K562 (cell line): ENCODE measurements around the gene UTP11. TPM values are rescaled to one million over a fixed set of nuclear protein-coding genes. Genes with fewer than 3 reads are reported as not detected.

Experiments used
- ATAC-seq: fragments of 200-7000 bp; cut with Tn5 transposase; 3 replicates; pipeline ENCODE4 v1.9.1; 2020; ENCODE audit warnings: moderate library complexity
- BruUV-seq: library from RNA; stranded (reverse); fragments of 400-500 nt; replicated peaks from 2 replicates; lab custom pipeline; 2021; lab: Mats Ljungman, UMichigan
- CTCF ChIA-PET: fragments of 300-600 bp; formaldehyde crosslinking; extraction: SDS; loops from one replicate; lab custom pipeline; 2021; ENCODE audit warnings: low intra/inter-chr PET ratio; lab: Yijun Ruan, JAX
- POLR2A ChIA-PET: fragments of 300-600, 350-650 bp; sonication (Branson Sonifier 250); formaldehyde crosslinking; extraction: SDS; loops from one replicate; lab custom pipeline; 2021; ENCODE audit warnings: antibody characterized with exemption, inconsistent platforms; lab: Yijun Ruan, JAX
- DNase-seq, 4 experiments: peaks; one replicate each; pipeline versions ENCODE4 v3.0.0 to v3.0.0-alpha.2; 2011 to 2018; ENCODE audit warnings: low spot score in 3 of 4, mixed read lengths in 3 of 4; ENCODE audit errors: extremely low read depth in 1 of 4
- FAIRE-seq: peaks from 2 replicates; lab custom pipeline; 2011; peaks lifted over from hg19 to GRCh38; lab: Jason Lieb, UNC
- H2AFZ ChIP-seq: 2 replicates; pipeline ENCODE4 v1.6.0; 2011; ENCODE audit warnings: low read depth, low read length, control low read depth, inconsistent platforms
- H3K27ac ChIP-seq: fragments of 200-600 bp; 3 replicates; pipeline ENCODE4 v1.8.0; 2011; ENCODE audit warnings: low read depth, mild to moderate bottlenecking, control low read depth, inconsistent platforms, low read length, moderate library complexity, mixed read lengths; ENCODE audit errors: extremely low read depth
- H3K27me3 ChIP-seq, 2 experiments: fragments of 300-600 bp in 1 of 2; 2 replicates in 1 of 2; 3 replicates in 1 of 2; pipeline versions ENCODE4 v1.6.0 to v1.8.0; 2011; ENCODE audit warnings: inconsistent platforms in 2 of 2, low read length in 2 of 2, mild to moderate bottlenecking in 1 of 2, mixed read lengths in 1 of 2, moderate library complexity in 1 of 2; ENCODE audit not compliant: control insufficient read depth in 2 of 2, insufficient read depth in 2 of 2
- H3K36me3 ChIP-seq: fragments of 300-600 bp; 3 replicates; pipeline ENCODE4 v1.8.0; 2011; ENCODE audit warnings: mild to moderate bottlenecking, low read length, inconsistent platforms; ENCODE audit not compliant: control insufficient read depth, insufficient read depth
- H3K4me1 ChIP-seq, 2 experiments: fragments of 200-600 bp in 1 of 2; replicated peaks in 1 of 2; 2 replicates in 1 of 2; 3 replicates in 1 of 2; pipeline versions ENCODE4 v1.5.1 to v1.8.0; 2011; ENCODE audit warnings: inconsistent platforms in 2 of 2, low read length in 2 of 2, mild to moderate bottlenecking in 1 of 2, mixed read lengths in 1 of 2, moderate library complexity in 1 of 2; ENCODE audit not compliant: control insufficient read depth in 2 of 2, insufficient read depth in 2 of 2
- H3K4me2 ChIP-seq: 2 replicates; pipeline ENCODE4 v1.6.1; 2011; ENCODE audit warnings: low read length, control low read depth, inconsistent platforms, mixed read lengths; ENCODE audit not compliant: insufficient read depth
- H3K4me3 ChIP-seq: fragments of 200-600 bp; sonication (generic), shearing (Covaris generic); 2 replicates; pipeline ENCODE4 v1.5.1; 2016; ENCODE audit warnings: control low read depth, inconsistent platforms
- H3K79me2 ChIP-seq: fragments of 200-600 bp; 3 replicates; pipeline ENCODE4 v1.8.0; 2011; ENCODE audit warnings: low read length, inconsistent platforms; ENCODE audit not compliant: control insufficient read depth, insufficient read depth
- H3K9ac ChIP-seq, 2 experiments: 2 replicates each; pipeline versions ENCODE4 v1.6.0 to v1.6.1; 2011; ENCODE audit warnings: low read depth in 2 of 2, low read length in 2 of 2, control low read depth in 1 of 2, inconsistent platforms in 1 of 2, mild to moderate bottlenecking in 1 of 2, mixed read lengths in 1 of 2; ENCODE audit not compliant: insufficient read depth in 1 of 2
- H3K9me1 ChIP-seq: one replicate; pipeline ENCODE4 v1.6.0; 2011; ENCODE audit warnings: inconsistent platforms, mild to moderate bottlenecking, low read length, moderate library complexity; ENCODE audit not compliant: control insufficient read depth, insufficient read depth
- H3K9me3 ChIP-seq: replicated peaks from 2 replicates; pipeline ENCODE4 v1.5.1; 2011; ENCODE audit warnings: low read depth, low read length, inconsistent platforms; ENCODE audit not compliant: control insufficient read depth, insufficient read depth
- H4K20me1 ChIP-seq: replicated peaks from 2 replicates; pipeline ENCODE4 v1.6.1; 2011; ENCODE audit warnings: low read length, inconsistent platforms, mixed read lengths; ENCODE audit not compliant: control insufficient read depth, insufficient read depth
- ARID4B ChIP-seq: sonication (generic); formaldehyde crosslinking; IDR thresholded peaks from 2 replicates; pipeline ENCODE4 v1.8.0; 2022; ENCODE audit warnings: mild to moderate bottlenecking, missing genetic modification reagents
- CBFA2T2 ChIP-seq: fragments of 450-650 bp; conservative IDR thresholded peaks from 2 replicates; pipeline ENCODE4 v1.6.1; 2017; ENCODE audit warnings: mild to moderate bottlenecking
- RNF219 ChIP-seq: fragments of 250-450 bp; sonication (Bioruptor Pico); IDR thresholded peaks from 2 replicates; pipeline ENCODE4 v1.5.0; 2022; ENCODE audit warnings: mild to moderate bottlenecking
- SMARCE1 ChIP-seq: fragments of 450-650 bp; IDR thresholded peaks from 2 replicates; pipeline ENCODE4 v1.7.1; 2016; ENCODE audit warnings: mild to moderate bottlenecking
- TCF7 ChIP-seq: sonication (generic); IDR thresholded peaks from 2 replicates; pipeline ENCODE4 v1.6.1; 2016; ENCODE audit warnings: antibody characterized with exemption, borderline replicate concordance
- TRIM24 ChIP-seq, 2 experiments: fragments of 450-650 bp; IDR thresholded peaks; 2 replicates each; pipeline ENCODE4 v1.6.1; 2016
- UBTF ChIP-seq, 2 experiments: IDR thresholded peaks; 2 replicates each; pipeline ENCODE4 v1.6.1; 2012; ENCODE audit warnings: improper control_type of control experiment in 2 of 2, low read depth in 2 of 2, low read length in 2 of 2, borderline replicate concordance in 1 of 2
- WHSC1 ChIP-seq: IDR thresholded peaks from one replicate; pipeline ENCODE4 v1.6.1; 2012; ENCODE audit warnings: low read length, control low read depth, inconsistent platforms
- ZBTB7A ChIP-seq: IDR thresholded peaks from 2 replicates; pipeline ENCODE4 v1.6.1; 2011; ENCODE audit warnings: low read depth, mild to moderate bottlenecking, low read length, moderate library complexity, borderline replicate concordance; ENCODE audit not compliant: control insufficient read depth
- ZNF23 ChIP-seq: fragments of 250-450 bp; sonication (Bioruptor Pico); IDR thresholded peaks from 2 replicates; pipeline ENCODE4 v1.4.0; 2020; ENCODE audit warnings: mild to moderate bottlenecking
- WGBS: fragments of 100-300 bp; shearing (Covaris generic); methylation state at CpG from one replicate; pipeline ENCODE4 v1.1.6; 2016; ENCODE audit warnings: low coverage, mixed read lengths; ENCODE audit not compliant: insufficient coverage; ENCODE audit errors: missing lambda C conversion rate; 5-methylcytosine and 5-hydroxymethylcytosine counted together
- in situ Hi-C: fragments of 300-500 bp; cut with MboI; formaldehyde crosslinking; loops from 4 replicates; pipeline ENCODE4 v1.15.0; 2018; ENCODE audit warnings: inconsistent platforms, mixed read lengths
- intact Hi-C: fragments of 100-400 bp; cut with micrococcal nuclease; formaldehyde crosslinking; loops from 2 replicates; pipeline ENCODE4 v1.14.2; 2022
- polyA plus RNA-seq, 8 experiments: library from polyadenylated mRNA; depleted of rRNA in 4 of 8; stranded (reverse) in 5 of 8; unstranded in 3 of 8; fragments of >200 nt; fragmentation: Nextera tagmentation in 2 of 8; fragmentation: Illumina TruSeq in 1 of 8; extraction: Ambion mirVana in 2 of 8; extraction: Trizol in 1 of 8; gene quantifications; 2 replicates each; pipeline versions ENCODE4 v1.2.1 to v1.2.3, GENCODE V29; 2011 to 2014; ENCODE audit warnings: inconsistent platforms in 1 of 8, missing spikeins in 1 of 8
- total RNA-seq, 7 experiments: library from RNA; depleted of rRNA in 6 of 7; stranded (reverse); fragments of >200 nt in 6 of 7; fragmentation: Illumina TruSeq in 2 of 7; extraction: Trizol in 2 of 7; gene quantifications; 2 replicates each; pipeline versions ENCODE4 v1.2.1 to v1.2.3, GENCODE V29; 2011 to 2021; ENCODE audit warnings: low replicate concordance in 1 of 7

UTP11 gene
- total and polyA plus RNA-seq, 9 of the 15 experiments (the other 6 are each of a cell fraction or from before 2014, with no cell fraction given): 91.1 to 378 (median 221) TPM

- no peak for TF ChIP-seq RNF219
- no peak for TF ChIP-seq WHSC1
- peak; percentile 27; the same call in 1 of the 2 replicates for TF ChIP-seq ZBTB7A
- TF ChIP-seq TRIM24 (IDR thresholded peaks at IDR 0.05): no peak
Observed at GRCh38 chr1:38000233-38000528, 12.4 kb upstream of the UTP11 start (continued).

GRCh38 chr1:38000529-38001455, 11.7 kb upstream of the UTP11 start:
- WGBS: 24% methylated on average over 13 of the region's 13 CpGs
- H2AFZ ChIP-seq: no peak overlapping the region
- POLR2A ChIA-PET: interaction anchor here (0.5 to 5.9 kb wide), 10 partner anchors 9 to 821 kb away, joined by 3 to 66 read pairs (median 4); partner anchors contain the start of genes SF3A3, SNIP1 and UTP11
- TF ChIP-seq CBFA2T2 (no peak), SMARCE1 (0 out of 2 replicates have a peak, but pooled peaks have one; percentile 40), ARID4B (CRISPR knock-in tag) (no peak; the same call in 1 of the 2 replicates), ZBTB7A (peak; percentile 55), ZNF23 (no peak), TCF7 (peak; percentile 62; the same call in 1 of the 2 replicates), UBTF (IDR thresholded peaks at IDR 0.05; ENCODE audit: borderline replicate concordance in 1 of 2, low read depth in 2 of 2, low read length in 2 of 2) (0 out of 4 replicates have a peak, but pooled peaks of 1 of the 2 experiments have one; percentile 33)

More at GRCh38 chr1:38000529-38001455, 11.7 kb upstream of the UTP11 start:
- H3K4me3 ChIP-seq: peak overlapping the region; percentile 65
- CTCF ChIA-PET: no interaction called here
- H3K27me3 ChIP-seq: no peaks in the 10 kb centered on the region
- peaks cover 2% of the 10 kb centered on the region for H3K9me1 ChIP-seq
- ATAC-seq (peak; percentile 3), FAIRE-seq (peak; percentile 65), DNase-seq (peak in 2 of 4 experiments; percentile 50 to 61)
- 0 out of 2 replicates have a peak, but pooled peaks cover 12% of the 10 kb centered on the region for H4K20me1 ChIP-seq
- in situ Hi-C loops: no loop called here
- no peaks in the 10 kb centered on the region for H3K9me3 ChIP-seq
- H3K4me2 ChIP-seq: peak overlapping the region; percentile 80
- peaks cover 84% of the 10 kb centered on the region for H3K79me2 ChIP-seq
- no TSS peak for BruUV-seq
- peak overlapping the region; percentile 96 for H3K27ac ChIP-seq
- intact Hi-C loops: no loop called here
- peaks cover 53 to 74% of the 10 kb centered on the region in 2 experiments for H3K4me1 ChIP-seq
- H3K9ac ChIP-seq: peak overlapping the region; percentile 82 to 90
- H3K36me3 ChIP-seq: peaks cover 72% of the 10 kb centered on the region
